ENCODE measurements around the gene KRT9. TPM values are rescaled to one million over a fixed set of nuclear protein-coding genes. Genes with fewer than 3 reads are reported as not detected.

The KRT9 gene
- total and polyA plus RNA-seq, 9 of the 15 experiments (the other 6 are each of a cell fraction or from before 2014, with no cell fraction given) = 0.03 TPM; not detected in 8

DNA sequence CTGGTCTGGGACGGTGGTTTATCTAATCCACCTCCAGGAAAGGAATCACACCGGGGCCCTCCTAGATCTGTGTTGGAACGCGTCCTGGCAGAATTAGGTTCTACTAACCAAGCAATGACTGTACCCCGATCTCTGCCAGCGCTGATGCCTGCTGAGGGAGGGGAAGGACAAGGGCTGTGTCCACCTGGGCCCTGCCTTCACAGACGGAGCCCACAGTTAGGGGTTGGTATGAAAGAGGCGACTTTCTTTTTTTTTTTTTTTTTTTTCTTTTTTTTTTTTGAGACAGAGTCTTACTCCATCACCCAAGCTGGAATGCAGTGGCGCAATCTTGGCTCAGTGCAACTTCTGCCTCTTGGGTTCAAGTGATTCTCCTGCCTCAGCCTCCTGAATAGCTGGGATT is 33.9 kb downstream of the KRT9 start:
- no peaks in the 10 kb centered on the region for H3K9me1 ChIP-seq (ENCODE audit: control insufficient read depth, insufficient read depth, low read length)
- ChIA-PET POLR2A (interaction anchor here (1.6 kb wide), 1 partner anchor 10 kb away, joined by 6 read pairs; the partner anchor contains the start of gene KRT19), CTCF (ENCODE audit: low intra/inter-chr PET ratio) (no interaction called here)
- DNase-seq (ENCODE audit: extremely low read depth in 1 of 4, low spot score in 3 of 4) (no peak), ATAC-seq (no peak), FAIRE-seq (no peak)
- H3K27ac ChIP-seq (ENCODE audit: extremely low read depth, low read depth, low read length) = no peak overlapping the region
- H2AFZ ChIP-seq (ENCODE audit: low read depth, low read length) = no peak overlapping the region; the same call in 1 of the 2 replicates
- intact Hi-C loops (cut with micrococcal nuclease) (no loop called here), in situ Hi-C loops (cut with MboI) (no loop called here)
- BruUV-seq (replicated peaks) = no TSS peak
- no peaks in the 10 kb centered on the region for H3K79me2 ChIP-seq (ENCODE audit: control insufficient read depth, insufficient read depth, low read length)
- H3K4me3 ChIP-seq = no peak overlapping the region
- 68% methylated on average over 5 of the region's 9 CpGs for WGBS (ENCODE audit: insufficient coverage, low coverage, missing lambda C conversion rate)
- H3K9ac ChIP-seq (ENCODE audit: insufficient read depth in 1 of 2, low read depth in 2 of 2, low read length in 2 of 2) = no peak overlapping the region; a peak in 1 of 4 replicates
- H3K4me1 ChIP-seq (replicated peaks in 1 of 2; ENCODE audit: control insufficient read depth in 2 of 2, insufficient read depth in 2 of 2, low read length in 2 of 2) = peaks cover 17 to 23% of the 10 kb centered on the region in 2 experiments
- H3K9me3 ChIP-seq (replicated peaks; ENCODE audit: control insufficient read depth, insufficient read depth, low read depth, low read length) = no peaks in the 10 kb centered on the region
- H3K36me3 ChIP-seq (ENCODE audit: control insufficient read depth, insufficient read depth, low read length) = no peaks in the 10 kb centered on the region
- H3K27me3 ChIP-seq (ENCODE audit: control insufficient read depth in 2 of 2, insufficient read depth in 2 of 2, low read length in 2 of 2) = no peaks in the 10 kb centered on the region
- no peaks in the 10 kb centered on the region for H4K20me1 ChIP-seq (replicated peaks; ENCODE audit: control insufficient read depth, insufficient read depth, low read length)
- H3K4me2 ChIP-seq (ENCODE audit: insufficient read depth, low read length) = no peak overlapping the region
- TF ChIP-seq ZBED1 (IDR thresholded peaks at IDR 0.05) (no peak), ZNF146 (CRISPR knock-in tag; IDR thresholded peaks at IDR 0.05; ENCODE audit: unreplicated experiment) (no peak), ZNF766 (CRISPR knock-in tag; conservative IDR thresholded peaks at IDR 0.05) (no peak), NFYB (IDR thresholded peaks at IDR 0.05; ENCODE audit: extremely low read depth, insufficient read length) (no peak), SREBF1 (IDR thresholded peaks at IDR 0.05; ENCODE audit: borderline replicate concordance, low read depth, low read length) (no peak), FOXP1 (CRISPR knock-in tag; IDR thresholded peaks at IDR 0.05) (no peak), ETS2 (tag; IDR thresholded peaks at IDR 0.05; ENCODE audit: borderline replicate concordance, poor library complexity, severe bottlenecking) (no peak), SRSF3 (IDR thresholded peaks at IDR 0.05; ENCODE audit: insufficient read depth, low read length) (no peak), PURB (CRISPR knock-in tag; IDR thresholded peaks at IDR 0.05; ENCODE audit: low read depth) (no peak), CHCHD3 (CRISPR knock-in tag; IDR thresholded peaks at IDR 0.05) (no peak), U2AF2 (optimal IDR thresholded peaks at IDR 0.05; ENCODE audit: low read depth, low read length) (no peak), HDAC2 (IDR thresholded peaks at IDR 0.05) (no peak)
- TF ChIP-seq, protein P1, sequence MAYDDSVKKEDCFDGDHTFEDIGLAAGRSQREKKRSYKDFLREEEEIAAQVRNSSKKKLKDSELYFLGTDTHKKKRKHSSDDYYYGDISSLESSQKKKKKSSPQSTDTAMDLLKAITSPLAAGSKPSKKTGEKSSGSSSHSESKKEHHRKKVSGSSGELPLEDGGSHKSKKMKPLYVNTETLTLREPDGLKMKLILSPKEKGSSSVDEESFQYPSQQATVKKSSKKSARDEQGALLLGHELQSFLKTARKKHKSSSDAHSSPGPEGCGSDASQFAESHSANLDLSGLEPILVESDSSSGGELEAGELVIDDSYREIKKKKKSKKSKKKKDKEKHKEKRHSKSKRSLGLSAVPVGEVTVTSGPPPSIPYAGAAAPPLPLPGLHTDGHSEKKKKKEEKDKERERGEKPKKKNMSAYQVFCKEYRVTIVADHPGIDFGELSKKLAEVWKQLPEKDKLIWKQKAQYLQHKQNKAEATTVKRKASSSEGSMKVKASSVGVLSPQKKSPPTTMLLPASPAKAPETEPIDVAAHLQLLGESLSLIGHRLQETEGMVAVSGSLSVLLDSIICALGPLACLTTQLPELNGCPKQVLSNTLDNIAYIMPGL (CRISPR knock-in tag; IDR thresholded peaks at IDR 0.05) = no peak
- TF ChIP-seq, protein P2, sequence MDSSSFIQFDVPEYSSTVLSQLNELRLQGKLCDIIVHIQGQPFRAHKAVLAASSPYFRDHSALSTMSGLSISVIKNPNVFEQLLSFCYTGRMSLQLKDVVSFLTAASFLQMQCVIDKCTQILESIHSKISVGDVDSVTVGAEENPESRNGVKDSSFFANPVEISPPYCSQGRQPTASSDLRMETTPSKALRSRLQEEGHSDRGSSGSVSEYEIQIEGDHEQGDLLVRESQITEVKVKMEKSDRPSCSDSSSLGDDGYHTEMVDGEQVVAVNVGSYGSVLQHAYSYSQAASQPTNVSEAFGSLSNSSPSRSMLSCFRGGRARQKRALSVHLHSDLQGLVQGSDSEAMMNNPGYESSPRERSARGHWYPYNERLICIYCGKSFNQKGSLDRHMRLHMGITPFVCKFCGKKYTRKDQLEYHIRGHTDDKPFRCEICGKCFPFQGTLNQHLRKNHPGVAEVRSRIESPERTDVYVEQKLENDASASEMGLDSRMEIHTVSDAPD (CRISPR knock-in tag; IDR thresholded peaks at IDR 0.05) = no peak
- TF ChIP-seq, protein P3, sequence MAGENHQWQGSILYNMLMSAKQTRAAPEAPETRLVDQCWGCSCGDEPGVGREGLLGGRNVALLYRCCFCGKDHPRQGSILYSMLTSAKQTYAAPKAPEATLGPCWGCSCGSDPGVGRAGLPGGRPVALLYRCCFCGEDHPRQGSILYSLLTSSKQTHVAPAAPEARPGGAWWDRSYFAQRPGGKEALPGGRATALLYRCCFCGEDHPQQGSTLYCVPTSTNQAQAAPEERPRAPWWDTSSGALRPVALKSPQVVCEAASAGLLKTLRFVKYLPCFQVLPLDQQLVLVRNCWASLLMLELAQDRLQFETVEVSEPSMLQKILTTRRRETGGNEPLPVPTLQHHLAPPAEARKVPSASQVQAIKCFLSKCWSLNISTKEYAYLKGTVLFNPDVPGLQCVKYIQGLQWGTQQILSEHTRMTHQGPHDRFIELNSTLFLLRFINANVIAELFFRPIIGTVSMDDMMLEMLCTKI (IDR thresholded peaks at IDR 0.05; ENCODE audit: partially characterized antibody) = no peak
- TF ChIP-seq, protein P4, sequence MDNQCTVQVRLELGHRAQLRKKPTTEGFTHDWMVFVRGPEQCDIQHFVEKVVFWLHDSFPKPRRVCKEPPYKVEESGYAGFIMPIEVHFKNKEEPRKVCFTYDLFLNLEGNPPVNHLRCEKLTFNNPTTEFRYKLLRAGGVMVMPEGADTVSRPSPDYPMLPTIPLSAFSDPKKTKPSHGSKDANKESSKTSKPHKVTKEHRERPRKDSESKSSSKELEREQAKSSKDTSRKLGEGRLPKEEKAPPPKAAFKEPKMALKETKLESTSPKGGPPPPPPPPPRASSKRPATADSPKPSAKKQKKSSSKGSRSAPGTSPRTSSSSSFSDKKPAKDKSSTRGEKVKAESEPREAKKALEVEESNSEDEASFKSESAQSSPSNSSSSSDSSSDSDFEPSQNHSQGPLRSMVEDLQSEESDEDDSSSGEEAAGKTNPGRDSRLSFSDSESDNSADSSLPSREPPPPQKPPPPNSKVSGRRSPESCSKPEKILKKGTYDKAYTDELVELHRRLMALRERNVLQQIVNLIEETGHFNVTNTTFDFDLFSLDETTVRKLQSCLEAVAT (IDR thresholded peaks at IDR 0.05) = no peak
- TF ChIP-seq, protein P5, sequence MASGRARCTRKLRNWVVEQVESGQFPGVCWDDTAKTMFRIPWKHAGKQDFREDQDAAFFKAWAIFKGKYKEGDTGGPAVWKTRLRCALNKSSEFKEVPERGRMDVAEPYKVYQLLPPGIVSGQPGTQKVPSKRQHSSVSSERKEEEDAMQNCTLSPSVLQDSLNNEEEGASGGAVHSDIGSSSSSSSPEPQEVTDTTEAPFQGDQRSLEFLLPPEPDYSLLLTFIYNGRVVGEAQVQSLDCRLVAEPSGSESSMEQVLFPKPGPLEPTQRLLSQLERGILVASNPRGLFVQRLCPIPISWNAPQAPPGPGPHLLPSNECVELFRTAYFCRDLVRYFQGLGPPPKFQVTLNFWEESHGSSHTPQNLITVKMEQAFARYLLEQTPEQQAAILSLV (tag; IDR thresholded peaks at IDR 0.05) = no peak
